PC-9 (cell line): ENCODE measurements around the gene IGFBP6. TPM values are rescaled to one million over a fixed set of nuclear protein-coding genes. Genes with fewer than 3 reads are reported as not detected.

ENCODE experiments used
- BruUV-seq: library from RNA; stranded (reverse); fragments of 400-500 nt; replicated peaks from 2 replicates; lab custom pipeline; 2021; lab: Mats Ljungman, UMichigan
- CTCF ChIA-PET: fragments of 300-600 bp; sonication (Branson Sonifier 250); formaldehyde crosslinking; loops from one replicate; lab custom pipeline; 2022; ENCODE audit warnings: antibody characterized with exemption; lab: Charles Lee
- POLR2A ChIA-PET: fragments of 300-600 bp; sonication (Branson Sonifier 250); formaldehyde crosslinking; loops from one replicate; lab custom pipeline; 2022; ENCODE audit warnings: antibody characterized with exemption; ENCODE audit not compliant: unreplicated experiment; lab: Charles Lee
- DNase-seq, 2 experiments: peaks; one replicate each; pipeline versions ENCODE4 v3.0.0 to v3.0.0-alpha.2; 2015 to 2022; ENCODE audit warnings: mixed read lengths in 1 of 2
- H2AFZ ChIP-seq: fragments of 200-600 bp; sonication (generic); 2 replicates; pipeline ENCODE4 v1.8.1; 2017; ENCODE audit warnings: antibody characterized with exemption
- H3F3A ChIP-seq: fragments of 200-600 bp; sonication (generic); 2 replicates; pipeline ENCODE4 v1.8.1; 2017; ENCODE audit warnings: antibody characterized with exemption, mild to moderate bottlenecking, low read depth; ENCODE audit not compliant: insufficient read depth
- H3K27ac ChIP-seq: fragments of 200-600 bp; sonication (generic); 2 replicates; pipeline ENCODE4 v1.6.1; 2016; ENCODE audit warnings: mixed run types
- H3K27me3 ChIP-seq: fragments of 200-600 bp; sonication (generic); 2 replicates; pipeline ENCODE4 v1.6.1; 2016; ENCODE audit warnings: low read depth, mixed run types; ENCODE audit not compliant: insufficient read depth
- H3K36me3 ChIP-seq: fragments of 200-600 bp; sonication (generic); 2 replicates; pipeline ENCODE4 v1.6.1; 2016; ENCODE audit warnings: low read depth, mixed run types
- H3K4me1 ChIP-seq: fragments of 200-600 bp; sonication (generic); replicated peaks from 2 replicates; pipeline ENCODE4 v1.6.1; 2016; ENCODE audit warnings: mixed run types; ENCODE audit not compliant: insufficient read depth
- H3K4me2 ChIP-seq: fragments of 200-600 bp; sonication (generic); 2 replicates; pipeline ENCODE4 v1.6.1; 2017; ENCODE audit warnings: mixed run types
- H3K4me3 ChIP-seq: fragments of 200-600 bp; sonication (generic); 2 replicates; pipeline ENCODE4 v1.6.1; 2016; ENCODE audit warnings: mixed run types
- H3K79me2 ChIP-seq: fragments of 200-600 bp; sonication (generic); 2 replicates; pipeline ENCODE4 v1.6.1; 2017; ENCODE audit warnings: low read depth, mixed run types
- H3K9me2 ChIP-seq: fragments of 200-600 bp; sonication (generic); 2 replicates; pipeline ENCODE4 v1.8.1; 2017; ENCODE audit warnings: mild to moderate bottlenecking; ENCODE audit not compliant: insufficient read depth
- H3K9me3 ChIP-seq: fragments of 200-600 bp; sonication (generic); 2 replicates; pipeline ENCODE4 v1.8.1; 2016; ENCODE audit warnings: low read depth; ENCODE audit not compliant: insufficient read depth
- H4K20me1 ChIP-seq: fragments of 200-600 bp; sonication (generic); 2 replicates; pipeline ENCODE4 v1.8.1; 2017; ENCODE audit not compliant: insufficient read depth
- EZH2 ChIP-seq: fragments of 200-600 bp; sonication (generic); IDR thresholded peaks from 2 replicates; pipeline ENCODE4 v1.8.0; 2017; ENCODE audit warnings: antibody characterized with exemption, low read depth
- intact Hi-C: fragments of 100-400 bp; cut with micrococcal nuclease; formaldehyde crosslinking; loops from one replicate; pipeline ENCODE4 v1.10.0; 2022; ENCODE audit not compliant: unreplicated experiment
- total RNA-seq: library from RNA; stranded (reverse); gene quantifications from 2 replicates; pipeline ENCODE4 v1.2.3, GENCODE V29; 2021
- TF ChIP-seq, protein P1 (sequence below): fragments of 200-600 bp; sonication (generic); conservative IDR thresholded peaks from 2 replicates; pipeline ENCODE4 v1.6.1; 2017; ENCODE audit warnings: mixed run types, antibody characterized with exemption, mild to moderate bottlenecking, moderate library complexity

Gene IGFBP6
- total RNA-seq, 1 experiment from 2014 or later: 290 TPM

GRCh38 chr12:53145383-53146260 is 48.2 kb downstream of the IGFBP6 start:
- intact Hi-C loops: no loop called here
- CTCF ChIA-PET: no interaction called here
- POLR2A ChIA-PET: no interaction called here
- Histone ChIP-seq H4K20me1 (no peaks in the 10 kb centered on the region), H3K9me3 (no peaks in the 10 kb centered on the region), H3K79me2 (no peaks in the 10 kb centered on the region), H2AFZ (no peak overlapping the region), H3K4me2 (no peak overlapping the region), H3K4me1 (no peaks in the 10 kb centered on the region), H3K27me3 (no peaks in the 10 kb centered on the region), H3K4me3 (no peak overlapping the region), H3K36me3 (no peaks in the 10 kb centered on the region), H3K27ac (no peak overlapping the region), H3K9me2 (no peaks in the 10 kb centered on the region), H3F3A (0 out of 2 replicates have a peak, but pooled peaks cover 12% of the 10 kb centered on the region)
- BruUV-seq: no TSS peak
- TF ChIP-seq EZH2: no peak
- TF ChIP-seq, protein P1, sequence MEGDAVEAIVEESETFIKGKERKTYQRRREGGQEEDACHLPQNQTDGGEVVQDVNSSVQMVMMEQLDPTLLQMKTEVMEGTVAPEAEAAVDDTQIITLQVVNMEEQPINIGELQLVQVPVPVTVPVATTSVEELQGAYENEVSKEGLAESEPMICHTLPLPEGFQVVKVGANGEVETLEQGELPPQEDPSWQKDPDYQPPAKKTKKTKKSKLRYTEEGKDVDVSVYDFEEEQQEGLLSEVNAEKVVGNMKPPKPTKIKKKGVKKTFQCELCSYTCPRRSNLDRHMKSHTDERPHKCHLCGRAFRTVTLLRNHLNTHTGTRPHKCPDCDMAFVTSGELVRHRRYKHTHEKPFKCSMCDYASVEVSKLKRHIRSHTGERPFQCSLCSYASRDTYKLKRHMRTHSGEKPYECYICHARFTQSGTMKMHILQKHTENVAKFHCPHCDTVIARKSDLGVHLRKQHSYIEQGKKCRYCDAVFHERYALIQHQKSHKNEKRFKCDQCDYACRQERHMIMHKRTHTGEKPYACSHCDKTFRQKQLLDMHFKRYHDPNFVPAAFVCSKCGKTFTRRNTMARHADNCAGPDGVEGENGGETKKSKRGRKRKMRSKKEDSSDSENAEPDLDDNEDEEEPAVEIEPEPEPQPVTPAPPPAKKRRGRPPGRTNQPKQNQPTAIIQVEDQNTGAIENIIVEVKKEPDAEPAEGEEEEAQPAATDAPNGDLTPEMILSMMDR: no peak
- DNase-seq: no peak

GRCh38 chr12:53147181-53147580 is 49.7 kb downstream of the IGFBP6 start:
- ChIA-PET CTCF (no interaction called here), POLR2A (no interaction called here)
- Histone ChIP-seq H3K79me2 (no peaks in the 10 kb centered on the region), H3F3A (peaks cover 12% of the 10 kb centered on the region; the same call in 1 of the 2 replicates), H3K9me3 (no peaks in the 10 kb centered on the region), H3K4me2 (no peak overlapping the region), H3K27me3 (no peaks in the 10 kb centered on the region), H3K9me2 (no peaks in the 10 kb centered on the region), H3K4me1 (no peaks in the 10 kb centered on the region), H4K20me1 (no peaks in the 10 kb centered on the region), H3K4me3 (no peak overlapping the region), H2AFZ (no peak overlapping the region), H3K27ac (no peak overlapping the region), H3K36me3 (no peaks in the 10 kb centered on the region)
- DNase-seq: no peak
- no TSS peak for BruUV-seq
- intact Hi-C loops: no loop called here
- TF ChIP-seq, protein P1: no peak
- no peak for TF ChIP-seq EZH2

- H3K36me3 ChIP-seq: no peaks in the 10 kb centered on the region
- no peak overlapping the region for H3K4me2 ChIP-seq
- H3K9me3 ChIP-seq: no peaks in the 10 kb centered on the region
- H3K4me1 ChIP-seq: no peaks in the 10 kb centered on the region
- intact Hi-C loops: no loop called here
- H3F3A ChIP-seq: peaks cover 12% of the 10 kb centered on the region; the same call in 1 of the 2 replicates
- CTCF ChIA-PET: no interaction called here
- DNase-seq: no peak
- H3K9me2 ChIP-seq: no peaks in the 10 kb centered on the region
- POLR2A ChIA-PET: no interaction called here
- TF ChIP-seq, protein P1: no peak
- TF ChIP-seq EZH2: no peak
- no peak overlapping the region for H3K27ac ChIP-seq
- no peak overlapping the region for H3K4me3 ChIP-seq
- BruUV-seq: no TSS peak
- H4K20me1 ChIP-seq: no peaks in the 10 kb centered on the region
- no peaks in the 10 kb centered on the region for H3K79me2 ChIP-seq
- no peaks in the 10 kb centered on the region for H3K27me3 ChIP-seq
- H2AFZ ChIP-seq: no peak overlapping the region
These were observed 50.2 kb downstream of the IGFBP6 start for GRCh38 chr12:53147653-53148052.
